Astrocyte (in vitro differentiated cells and primary cell): ENCODE results near the gene SEMA4D. TPM values are rescaled to one million over a fixed set of nuclear protein-coding genes. Genes with fewer than 3 reads are reported as not detected.

Experiments
- DNase-seq: peaks from one replicate; pipeline ENCODE4 v3.0.0-alpha.2; 2010; ENCODE audit warnings: low read depth
- FAIRE-seq: peaks from 2 replicates; lab custom pipeline; 2011; peaks lifted over from hg19 to GRCh38; lab: Jason Lieb, UNC
- H2AFZ ChIP-seq: 2 replicates; pipeline ENCODE4 v1.6.0; 2012; ENCODE audit warnings: low read depth, low read length, inconsistent platforms
- H3K27ac ChIP-seq: 2 replicates; pipeline ENCODE4 v1.5.1; 2011; ENCODE audit warnings: low read depth, low read length, inconsistent platforms
- H3K27me3 ChIP-seq: 2 replicates; pipeline ENCODE4 v1.6.0; 2011; ENCODE audit warnings: low read length, inconsistent platforms; ENCODE audit not compliant: insufficient read depth
- H3K36me3 ChIP-seq: 2 replicates; pipeline ENCODE4 v1.5.1; 2011; ENCODE audit warnings: low read length, inconsistent platforms; ENCODE audit not compliant: insufficient read depth
- H3K4me1 ChIP-seq: 2 replicates; pipeline ENCODE4 v1.5.1; 2011; ENCODE audit warnings: low read length, inconsistent platforms; ENCODE audit not compliant: insufficient read depth
- H3K4me2 ChIP-seq: 2 replicates; pipeline ENCODE4 v1.6.0; 2012; ENCODE audit warnings: low read length, inconsistent platforms
- H3K4me3 ChIP-seq: 2 replicates; pipeline ENCODE4 v1.5.1; 2011; ENCODE audit warnings: low read depth, mild to moderate bottlenecking, low read length, inconsistent platforms; ENCODE audit not compliant: insufficient read depth
- H3K79me2 ChIP-seq: 2 replicates; pipeline ENCODE4 v1.6.0; 2012; ENCODE audit warnings: mild to moderate bottlenecking, low read length, inconsistent platforms; ENCODE audit not compliant: insufficient read depth
- H3K9ac ChIP-seq: 2 replicates; pipeline ENCODE4 v1.6.0; 2012; ENCODE audit warnings: mild to moderate bottlenecking, low read length, inconsistent platforms
- H3K9me3 ChIP-seq: 2 replicates; pipeline ENCODE4 v1.5.1; 2012; ENCODE audit warnings: low read depth, mild to moderate bottlenecking, low read length, inconsistent platforms; ENCODE audit not compliant: insufficient read depth
- H4K20me1 ChIP-seq: 2 replicates; pipeline ENCODE4 v1.6.0; 2012; ENCODE audit warnings: low read length, inconsistent platforms; ENCODE audit not compliant: insufficient read depth
- H3K27ac Mint-ChIP-seq: one replicate; pipeline ENCODE4 v1.8.0; 2021; ENCODE audit warnings: mild to moderate bottlenecking, mixed read lengths; ENCODE audit not compliant: unreplicated experiment
- H3K27me3 Mint-ChIP-seq: one replicate; pipeline ENCODE4 v1.8.0; 2021; ENCODE audit warnings: low read depth, mixed read lengths; ENCODE audit not compliant: unreplicated experiment
- H3K36me3 Mint-ChIP-seq: one replicate; pipeline ENCODE4 v1.8.0; 2021; ENCODE audit warnings: low read depth, mixed read lengths; ENCODE audit not compliant: unreplicated experiment
- H3K4me1 Mint-ChIP-seq: one replicate; pipeline ENCODE4 v1.8.0; 2021; ENCODE audit warnings: low read depth, mixed read lengths; ENCODE audit not compliant: unreplicated experiment
- H3K4me3 Mint-ChIP-seq: one replicate; pipeline ENCODE4 v1.8.0; 2021; ENCODE audit warnings: mild to moderate bottlenecking, moderate library complexity, mixed read lengths; ENCODE audit not compliant: unreplicated experiment
- H3K9me3 Mint-ChIP-seq: one replicate; pipeline ENCODE4 v1.8.0; 2021; ENCODE audit warnings: mild to moderate bottlenecking, mixed read lengths; ENCODE audit not compliant: unreplicated experiment
- EZH2 ChIP-seq: IDR thresholded peaks from 2 replicates; pipeline ENCODE4 v1.6.1; 2012; ENCODE audit warnings: mild to moderate bottlenecking, low read length, inconsistent platforms; ENCODE audit not compliant: insufficient read depth
- total RNA-seq: library from RNA; stranded (reverse); gene quantifications from 2 replicates; pipeline ENCODE4 v1.2.1, GENCODE V29; 2021
- TF ChIP-seq, protein P1 (sequence below): IDR thresholded peaks from 2 replicates; pipeline ENCODE4 v1.5.1; 2011; ENCODE audit warnings: low read depth, mild to moderate bottlenecking, inconsistent platforms, low read length, moderate library complexity; ENCODE audit not compliant: insufficient read depth

The SEMA4D gene
- total RNA-seq, 1 donor from 2014 or later: 6.2 TPM

DNA sequence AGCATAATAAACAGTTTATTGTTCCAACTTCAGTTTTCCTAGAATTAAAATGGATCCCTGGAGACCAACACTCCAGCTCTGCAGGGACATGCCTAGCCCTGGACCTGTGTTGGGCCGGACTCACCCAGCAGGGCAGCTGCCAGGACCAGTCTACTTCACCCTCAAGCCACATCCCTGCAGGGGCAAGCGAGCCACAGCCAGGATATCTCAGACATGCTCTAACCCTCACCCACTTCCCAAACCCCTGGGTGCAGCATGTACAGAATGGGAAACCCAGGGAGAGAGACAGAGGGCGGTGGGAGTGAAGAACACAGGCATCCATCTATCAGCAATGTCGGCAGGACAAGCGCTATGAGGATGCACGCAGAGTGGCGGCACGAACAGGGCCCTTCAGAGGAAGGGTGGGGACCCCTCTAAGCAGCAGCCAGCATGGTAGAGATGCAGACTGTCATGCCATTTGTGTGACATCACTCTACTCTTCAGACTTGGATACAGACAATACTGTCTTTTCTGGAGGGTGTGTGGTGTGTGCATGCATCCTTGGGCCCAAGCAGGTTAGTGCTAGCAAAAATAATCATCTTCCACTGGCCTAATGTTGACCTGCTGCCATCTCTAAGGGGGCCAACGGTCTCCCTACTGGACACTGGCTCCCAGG is 83.1 kb downstream of the SEMA4D start:
- H3K36me3 Mint-ChIP-seq: peaks cover 2% of the 10 kb centered on the region
- no peaks in the 10 kb centered on the region for H3K4me1 ChIP-seq
- no peak overlapping the region for H2AFZ ChIP-seq
- no peaks in the 10 kb centered on the region for H3K27me3 ChIP-seq
- no peak overlapping the region for H3K4me3 ChIP-seq
- no peak overlapping the region for H3K9ac ChIP-seq
- no peak overlapping the region for H3K4me3 Mint-ChIP-seq
- no peaks in the 10 kb centered on the region for H3K36me3 ChIP-seq
- H3K9me3 ChIP-seq: no peaks in the 10 kb centered on the region
- no peak overlapping the region for H3K27ac ChIP-seq
- H3K9me3 Mint-ChIP-seq: peaks cover 4% of the 10 kb centered on the region
- no peaks in the 10 kb centered on the region for H3K79me2 ChIP-seq
- FAIRE-seq (no peak), DNase-seq (no peak)
- TF ChIP-seq, protein P1, sequence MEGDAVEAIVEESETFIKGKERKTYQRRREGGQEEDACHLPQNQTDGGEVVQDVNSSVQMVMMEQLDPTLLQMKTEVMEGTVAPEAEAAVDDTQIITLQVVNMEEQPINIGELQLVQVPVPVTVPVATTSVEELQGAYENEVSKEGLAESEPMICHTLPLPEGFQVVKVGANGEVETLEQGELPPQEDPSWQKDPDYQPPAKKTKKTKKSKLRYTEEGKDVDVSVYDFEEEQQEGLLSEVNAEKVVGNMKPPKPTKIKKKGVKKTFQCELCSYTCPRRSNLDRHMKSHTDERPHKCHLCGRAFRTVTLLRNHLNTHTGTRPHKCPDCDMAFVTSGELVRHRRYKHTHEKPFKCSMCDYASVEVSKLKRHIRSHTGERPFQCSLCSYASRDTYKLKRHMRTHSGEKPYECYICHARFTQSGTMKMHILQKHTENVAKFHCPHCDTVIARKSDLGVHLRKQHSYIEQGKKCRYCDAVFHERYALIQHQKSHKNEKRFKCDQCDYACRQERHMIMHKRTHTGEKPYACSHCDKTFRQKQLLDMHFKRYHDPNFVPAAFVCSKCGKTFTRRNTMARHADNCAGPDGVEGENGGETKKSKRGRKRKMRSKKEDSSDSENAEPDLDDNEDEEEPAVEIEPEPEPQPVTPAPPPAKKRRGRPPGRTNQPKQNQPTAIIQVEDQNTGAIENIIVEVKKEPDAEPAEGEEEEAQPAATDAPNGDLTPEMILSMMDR: no peak
- no peak for TF ChIP-seq EZH2
- H4K20me1 ChIP-seq: no peaks in the 10 kb centered on the region
- H3K27me3 Mint-ChIP-seq: no peaks in the 10 kb centered on the region
- H3K27ac Mint-ChIP-seq: peak overlapping the region; percentile 34
- no peak overlapping the region for H3K4me2 ChIP-seq
- peaks cover 39% of the 10 kb centered on the region for H3K4me1 Mint-ChIP-seq

DNA sequence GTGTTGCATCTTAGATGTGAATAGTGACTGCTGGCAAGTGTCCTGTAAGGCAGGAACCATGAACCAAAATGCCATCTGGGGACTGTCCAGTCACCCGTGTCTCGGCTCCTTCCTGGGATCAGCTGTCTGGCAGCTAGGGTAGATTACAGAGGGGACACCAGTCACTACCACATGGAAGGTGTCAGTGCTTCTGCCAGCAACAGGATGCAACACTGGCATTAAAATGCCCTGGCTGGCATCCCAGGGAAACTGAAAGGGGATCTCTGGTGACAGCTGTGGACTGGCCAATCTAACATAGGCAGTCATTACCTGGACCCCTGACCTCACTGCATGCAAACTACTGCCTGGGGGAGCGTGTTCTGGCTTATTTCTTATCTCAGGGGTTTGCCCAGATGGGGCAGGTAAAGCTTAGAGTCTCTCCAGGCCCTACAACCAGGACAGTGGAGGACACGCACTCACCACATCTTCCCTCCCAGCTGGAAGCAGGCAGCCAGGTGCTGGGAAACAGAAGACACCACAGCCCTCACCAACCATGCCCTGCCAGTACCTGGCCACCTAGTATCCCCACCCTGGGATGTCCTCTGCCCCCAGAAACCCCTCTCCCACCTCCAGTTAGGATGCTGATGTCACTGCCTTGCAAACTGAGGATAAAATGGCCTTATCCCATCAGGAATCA is 83.8 kb downstream of the SEMA4D start:
- H3K36me3 ChIP-seq: no peaks in the 10 kb centered on the region
- no peak overlapping the region for H2AFZ ChIP-seq
- H4K20me1 ChIP-seq: no peaks in the 10 kb centered on the region
- H3K4me3 ChIP-seq: no peak overlapping the region
- Mint-ChIP-seq H3K27me3 (peaks cover 2% of the 10 kb centered on the region), H3K27ac (no peak overlapping the region), H3K4me3 (no peak overlapping the region), H3K36me3 (peaks cover 2% of the 10 kb centered on the region), H3K4me1 (peaks cover 35% of the 10 kb centered on the region), H3K9me3 (peaks cover 2% of the 10 kb centered on the region)
- H3K4me2 ChIP-seq: no peak overlapping the region
- H3K79me2 ChIP-seq: no peaks in the 10 kb centered on the region
- no peaks in the 10 kb centered on the region for H3K4me1 ChIP-seq
- no peak overlapping the region for H3K27ac ChIP-seq
- no peak overlapping the region for H3K9ac ChIP-seq
- TF ChIP-seq, protein P1: no peak
- TF ChIP-seq EZH2: no peak
- no peaks in the 10 kb centered on the region for H3K9me3 ChIP-seq
- DNase-seq (no peak), FAIRE-seq (no peak)
- H3K27me3 ChIP-seq: no peaks in the 10 kb centered on the region

- Histone ChIP-seq H3K4me3 (no peak overlapping the region), H3K9me3 (no peaks in the 10 kb centered on the region), H3K4me2 (no peak overlapping the region), H3K27me3 (no peaks in the 10 kb centered on the region), H3K4me1 (no peaks in the 10 kb centered on the region), H3K9ac (no peak overlapping the region), H3K79me2 (no peaks in the 10 kb centered on the region), H4K20me1 (no peaks in the 10 kb centered on the region), H3K36me3 (no peaks in the 10 kb centered on the region), H3K27ac (no peak overlapping the region), H2AFZ (no peak overlapping the region)
- H3K4me3 Mint-ChIP-seq: no peak overlapping the region
- peaks cover 2% of the 10 kb centered on the region for H3K36me3 Mint-ChIP-seq
- no peak for TF ChIP-seq EZH2
- TF ChIP-seq, protein P1: no peak
- peaks cover 2% of the 10 kb centered on the region for H3K27me3 Mint-ChIP-seq
- peak overlapping the region; percentile 50 for H3K27ac Mint-ChIP-seq
- FAIRE-seq: no peak
- H3K4me1 Mint-ChIP-seq: peaks cover 27% of the 10 kb centered on the region
- DNase-seq: no peak
- H3K9me3 Mint-ChIP-seq: peaks cover 2% of the 10 kb centered on the region
Measured at GRCh38 chr9:89412951-89413350, 85.0 kb downstream of the SEMA4D start.
